Suprapubic skin (tissue), 3 donors: ENCODE results near the gene BCAS4.

Experiments
- POLR2AphosphoS5 ChIP-seq, 3 donors: sonication (generic); formaldehyde crosslinking; IDR thresholded peaks; one replicate each; pipeline ENCODE4 v1.6.1; 2017; ENCODE audit warnings: antibody characterized with exemption in 3 of 3
- TF ChIP-seq, protein P1 (sequence below), 2 donors: fragments of 200-600 bp in 1 of 2; fragments of 450-650 bp in 1 of 2; sonication (generic) in 1 of 2; IDR thresholded peaks; one replicate each; pipeline ENCODE4 v1.5.1; 2016 to 2019; ENCODE audit warnings: antibody characterized with exemption in 2 of 2, mild to moderate bottlenecking in 1 of 2, moderate library complexity in 1 of 2

DNA sequence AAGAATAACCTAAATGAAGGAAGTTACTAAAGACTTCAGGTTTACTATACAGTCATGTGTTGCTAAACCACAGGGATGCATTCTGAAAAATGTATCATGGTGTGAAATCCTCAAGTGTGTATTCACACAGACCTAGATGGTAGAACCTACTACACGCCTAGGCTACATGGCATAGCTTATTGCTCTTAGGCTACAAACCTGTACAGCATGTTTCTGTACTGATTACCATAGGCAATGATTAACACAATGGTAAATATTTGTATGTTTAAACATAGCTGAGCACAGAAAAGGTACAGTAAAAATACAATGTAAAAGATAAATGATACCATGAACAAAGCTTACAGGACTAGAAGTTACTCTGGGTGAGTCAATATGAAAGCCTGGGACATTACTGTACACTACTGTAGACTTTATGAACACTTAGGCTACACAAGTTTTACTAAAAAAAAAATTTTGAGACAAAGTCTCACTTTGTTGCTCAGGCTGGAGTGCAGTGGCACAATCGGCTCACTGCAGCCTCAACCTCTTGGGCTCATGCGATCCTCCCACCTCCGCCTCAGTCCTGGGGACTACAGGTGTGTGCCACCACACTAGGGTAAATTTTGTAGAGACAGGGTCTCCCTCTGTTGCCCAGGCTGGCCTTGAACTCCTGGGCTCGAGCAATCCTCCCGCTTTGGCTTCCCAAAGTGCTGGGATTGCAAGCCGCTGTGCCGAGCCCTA is 100.4 kb downstream of the BCAS4 start:
- TF ChIP-seq, protein P1, sequence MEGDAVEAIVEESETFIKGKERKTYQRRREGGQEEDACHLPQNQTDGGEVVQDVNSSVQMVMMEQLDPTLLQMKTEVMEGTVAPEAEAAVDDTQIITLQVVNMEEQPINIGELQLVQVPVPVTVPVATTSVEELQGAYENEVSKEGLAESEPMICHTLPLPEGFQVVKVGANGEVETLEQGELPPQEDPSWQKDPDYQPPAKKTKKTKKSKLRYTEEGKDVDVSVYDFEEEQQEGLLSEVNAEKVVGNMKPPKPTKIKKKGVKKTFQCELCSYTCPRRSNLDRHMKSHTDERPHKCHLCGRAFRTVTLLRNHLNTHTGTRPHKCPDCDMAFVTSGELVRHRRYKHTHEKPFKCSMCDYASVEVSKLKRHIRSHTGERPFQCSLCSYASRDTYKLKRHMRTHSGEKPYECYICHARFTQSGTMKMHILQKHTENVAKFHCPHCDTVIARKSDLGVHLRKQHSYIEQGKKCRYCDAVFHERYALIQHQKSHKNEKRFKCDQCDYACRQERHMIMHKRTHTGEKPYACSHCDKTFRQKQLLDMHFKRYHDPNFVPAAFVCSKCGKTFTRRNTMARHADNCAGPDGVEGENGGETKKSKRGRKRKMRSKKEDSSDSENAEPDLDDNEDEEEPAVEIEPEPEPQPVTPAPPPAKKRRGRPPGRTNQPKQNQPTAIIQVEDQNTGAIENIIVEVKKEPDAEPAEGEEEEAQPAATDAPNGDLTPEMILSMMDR (IDR thresholded peaks at IDR 0.05), result no peak
- no peak for TF ChIP-seq POLR2AphosphoS5 (IDR thresholded peaks at IDR 0.05)
